ENCODE data around the gene SLC4A2.
A peak's percentile ranks its signal among the peaks of the same experiment; 100 is the strongest.

The SLC4A2 gene

DNA sequence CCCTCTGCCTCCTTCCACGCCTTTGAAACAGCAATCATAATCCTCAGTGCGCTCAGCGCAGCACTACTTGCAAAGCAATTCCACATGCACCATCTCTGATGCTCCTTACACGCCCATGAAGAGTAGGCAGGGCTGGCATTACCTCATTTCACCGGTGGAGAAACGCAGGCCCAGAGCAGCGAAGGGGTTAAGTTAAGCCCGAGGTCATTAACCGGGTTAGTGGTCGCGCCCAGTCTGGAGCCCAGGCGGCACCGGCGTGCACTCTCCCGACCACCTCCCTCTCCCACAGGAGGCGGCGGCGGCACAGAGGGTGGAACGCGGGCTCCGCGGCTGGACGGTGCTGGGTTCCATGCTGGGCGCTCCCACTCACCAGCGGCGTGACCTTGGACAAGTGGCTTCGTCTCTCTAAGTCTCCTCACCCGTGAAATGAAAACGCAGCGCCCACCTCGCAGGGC lies 20.7 kb downstream of the SLC4A2 start (continued):
- TF ChIP-seq ZIC2 (tag by site-specific recombination; IDR thresholded peaks at IDR 0.05) (peak; percentile 40; the same call in 1 of the 2 replicates), SP3 (tag by site-specific recombination; IDR thresholded peaks at IDR 0.05) (peak; percentile 56; the same call in 1 of the 2 replicates), ZNF830 (tag by site-specific recombination; IDR thresholded peaks at IDR 0.05; ENCODE audit: low read depth) (no peak), ZNF529 (tag by site-specific recombination; IDR thresholded peaks at IDR 0.05; ENCODE audit: insufficient replicate concordance) (no peak), ZNF121 (tag by site-specific recombination; IDR thresholded peaks at IDR 0.05) (0 out of 2 replicates have a peak, but pooled peaks have one; percentile 16), ZFP69B (tag by site-specific recombination; IDR thresholded peaks at IDR 0.05) (no peak), ZNF626 (tag by site-specific recombination; IDR thresholded peaks at IDR 0.05) (no peak), ZNF530 (tag by site-specific recombination; IDR thresholded peaks at IDR 0.05; ENCODE audit: low read depth) (no peak), KLF8 (tag by site-specific recombination; IDR thresholded peaks at IDR 0.05) (peak; percentile 28), ZNF510 (tag by site-specific recombination; IDR thresholded peaks at IDR 0.05; ENCODE audit: insufficient replicate concordance) (no peak), ZNF302 (tag by site-specific recombination; IDR thresholded peaks at IDR 0.05; ENCODE audit: low read depth) (no peak), BCL11B (tag by site-specific recombination; IDR thresholded peaks at IDR 0.05; ENCODE audit: low read depth) (no peak), ZFP41 (tag by site-specific recombination; IDR thresholded peaks at IDR 0.05; ENCODE audit: borderline replicate concordance) (no peak), ZNF335 (tag by site-specific recombination; conservative IDR thresholded peaks at IDR 0.05) (peak; percentile 53), ZNF837 (tag by site-specific recombination; IDR thresholded peaks at IDR 0.05) (no peak), ZBTB48 (tag by site-specific recombination; IDR thresholded peaks at IDR 0.05) (no peak), ZNF707 (tag by site-specific recombination; IDR thresholded peaks at IDR 0.05) (no peak), ZNF2 (tag by site-specific recombination; IDR thresholded peaks at IDR 0.05) (peak; percentile 50; the same call in 1 of the 2 replicates), ZNF416 (tag by site-specific recombination; IDR thresholded peaks at IDR 0.05) (no peak), ZNF394 (tag by site-specific recombination; IDR thresholded peaks at IDR 0.05; ENCODE audit: borderline replicate concordance) (peak; percentile 38; the same call in 1 of the 2 replicates), YY1 (tag by site-specific recombination; IDR thresholded peaks at IDR 0.05) (no peak), ZEB2 (tag by site-specific recombination; IDR thresholded peaks at IDR 0.05) (peak; percentile 77)
- TF ChIP-seq, protein P1, sequence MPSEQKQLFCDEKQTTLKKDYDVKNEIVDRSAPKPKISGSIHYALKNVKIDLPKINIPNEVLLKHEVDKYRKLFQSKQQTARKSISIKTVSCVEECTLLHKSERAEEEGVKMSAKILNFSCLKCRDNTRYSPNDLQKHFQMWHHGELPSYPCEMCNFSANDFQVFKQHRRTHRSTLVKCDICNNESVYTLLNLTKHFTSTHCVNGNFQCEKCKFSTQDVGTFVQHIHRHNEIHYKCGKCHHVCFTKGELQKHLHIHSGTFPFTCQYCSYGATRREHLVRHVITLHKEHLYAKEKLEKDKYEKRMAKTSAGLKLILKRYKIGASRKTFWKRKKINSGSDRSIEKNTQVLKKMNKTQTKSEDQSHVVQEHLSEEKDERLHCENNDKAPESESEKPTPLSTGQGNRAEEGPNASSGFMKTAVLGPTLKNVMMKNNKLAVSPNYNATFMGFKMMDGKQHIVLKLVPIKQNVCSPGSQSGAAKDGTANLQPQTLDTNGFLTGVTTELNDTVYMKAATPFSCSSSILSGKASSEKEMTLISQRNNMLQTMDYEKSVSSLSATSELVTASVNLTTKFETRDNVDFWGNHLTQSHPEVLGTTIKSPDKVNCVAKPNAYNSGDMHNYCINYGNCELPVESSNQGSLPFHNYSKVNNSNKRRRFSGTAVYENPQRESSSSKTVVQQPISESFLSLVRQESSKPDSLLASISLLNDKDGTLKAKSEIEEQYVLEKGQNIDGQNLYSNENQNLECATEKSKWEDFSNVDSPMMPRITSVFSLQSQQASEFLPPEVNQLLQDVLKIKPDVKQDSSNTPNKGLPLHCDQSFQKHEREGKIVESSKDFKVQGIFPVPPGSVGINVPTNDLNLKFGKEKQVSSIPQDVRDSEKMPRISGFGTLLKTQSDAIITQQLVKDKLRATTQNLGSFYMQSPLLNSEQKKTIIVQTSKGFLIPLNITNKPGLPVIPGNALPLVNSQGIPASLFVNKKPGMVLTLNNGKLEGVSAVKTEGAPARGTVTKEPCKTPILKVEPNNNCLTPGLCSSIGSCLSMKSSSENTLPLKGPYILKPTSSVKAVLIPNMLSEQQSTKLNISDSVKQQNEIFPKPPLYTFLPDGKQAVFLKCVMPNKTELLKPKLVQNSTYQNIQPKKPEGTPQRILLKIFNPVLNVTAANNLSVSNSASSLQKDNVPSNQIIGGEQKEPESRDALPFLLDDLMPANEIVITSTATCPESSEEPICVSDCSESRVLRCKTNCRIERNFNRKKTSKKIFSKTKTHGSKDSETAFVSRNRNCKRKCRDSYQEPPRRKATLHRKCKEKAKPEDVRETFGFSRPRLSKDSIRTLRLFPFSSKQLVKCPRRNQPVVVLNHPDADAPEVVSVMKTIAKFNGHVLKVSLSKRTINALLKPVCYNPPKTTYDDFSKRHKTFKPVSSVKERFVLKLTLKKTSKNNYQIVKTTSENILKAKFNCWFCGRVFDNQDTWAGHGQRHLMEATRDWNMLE (tag by site-specific recombination; conservative IDR thresholded peaks at IDR 0.05; ENCODE audit: low read depth): no peak
- TF ChIP-seq, protein P2, sequence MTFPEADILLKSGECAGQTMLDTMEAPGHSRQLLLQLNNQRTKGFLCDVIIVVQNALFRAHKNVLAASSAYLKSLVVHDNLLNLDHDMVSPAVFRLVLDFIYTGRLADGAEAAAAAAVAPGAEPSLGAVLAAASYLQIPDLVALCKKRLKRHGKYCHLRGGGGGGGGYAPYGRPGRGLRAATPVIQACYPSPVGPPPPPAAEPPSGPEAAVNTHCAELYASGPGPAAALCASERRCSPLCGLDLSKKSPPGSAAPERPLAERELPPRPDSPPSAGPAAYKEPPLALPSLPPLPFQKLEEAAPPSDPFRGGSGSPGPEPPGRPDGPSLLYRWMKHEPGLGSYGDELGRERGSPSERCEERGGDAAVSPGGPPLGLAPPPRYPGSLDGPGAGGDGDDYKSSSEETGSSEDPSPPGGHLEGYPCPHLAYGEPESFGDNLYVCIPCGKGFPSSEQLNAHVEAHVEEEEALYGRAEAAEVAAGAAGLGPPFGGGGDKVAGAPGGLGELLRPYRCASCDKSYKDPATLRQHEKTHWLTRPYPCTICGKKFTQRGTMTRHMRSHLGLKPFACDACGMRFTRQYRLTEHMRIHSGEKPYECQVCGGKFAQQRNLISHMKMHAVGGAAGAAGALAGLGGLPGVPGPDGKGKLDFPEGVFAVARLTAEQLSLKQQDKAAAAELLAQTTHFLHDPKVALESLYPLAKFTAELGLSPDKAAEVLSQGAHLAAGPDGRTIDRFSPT (tag by site-specific recombination; IDR thresholded peaks at IDR 0.05): peak; percentile 79
- TF ChIP-seq, protein P3, sequence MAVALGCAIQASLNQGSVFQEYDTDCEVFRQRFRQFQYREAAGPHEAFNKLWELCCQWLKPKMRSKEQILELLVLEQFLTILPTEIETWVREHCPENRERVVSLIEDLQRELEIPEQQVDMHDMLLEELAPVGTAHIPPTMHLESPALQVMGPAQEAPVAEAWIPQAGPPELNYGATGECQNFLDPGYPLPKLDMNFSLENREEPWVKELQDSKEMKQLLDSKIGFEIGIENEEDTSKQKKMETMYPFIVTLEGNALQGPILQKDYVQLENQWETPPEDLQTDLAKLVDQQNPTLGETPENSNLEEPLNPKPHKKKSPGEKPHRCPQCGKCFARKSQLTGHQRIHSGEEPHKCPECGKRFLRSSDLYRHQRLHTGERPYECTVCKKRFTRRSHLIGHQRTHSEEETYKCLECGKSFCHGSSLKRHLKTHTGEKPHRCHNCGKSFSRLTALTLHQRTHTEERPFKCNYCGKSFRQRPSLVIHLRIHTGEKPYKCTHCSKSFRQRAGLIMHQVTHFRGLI (tag by site-specific recombination; IDR thresholded peaks at IDR 0.05): peak; percentile 84; the same call in 1 of the 2 replicates
- TF ChIP-seq, protein P4, sequence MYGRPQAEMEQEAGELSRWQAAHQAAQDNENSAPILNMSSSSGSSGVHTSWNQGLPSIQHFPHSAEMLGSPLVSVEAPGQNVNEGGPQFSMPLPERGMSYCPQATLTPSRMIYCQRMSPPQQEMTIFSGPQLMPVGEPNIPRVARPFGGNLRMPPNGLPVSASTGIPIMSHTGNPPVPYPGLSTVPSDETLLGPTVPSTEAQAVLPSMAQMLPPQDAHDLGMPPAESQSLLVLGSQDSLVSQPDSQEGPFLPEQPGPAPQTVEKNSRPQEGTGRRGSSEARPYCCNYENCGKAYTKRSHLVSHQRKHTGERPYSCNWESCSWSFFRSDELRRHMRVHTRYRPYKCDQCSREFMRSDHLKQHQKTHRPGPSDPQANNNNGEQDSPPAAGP (tag by site-specific recombination; IDR thresholded peaks at IDR 0.05): peak; percentile 98
- TF ChIP-seq, protein P5, sequence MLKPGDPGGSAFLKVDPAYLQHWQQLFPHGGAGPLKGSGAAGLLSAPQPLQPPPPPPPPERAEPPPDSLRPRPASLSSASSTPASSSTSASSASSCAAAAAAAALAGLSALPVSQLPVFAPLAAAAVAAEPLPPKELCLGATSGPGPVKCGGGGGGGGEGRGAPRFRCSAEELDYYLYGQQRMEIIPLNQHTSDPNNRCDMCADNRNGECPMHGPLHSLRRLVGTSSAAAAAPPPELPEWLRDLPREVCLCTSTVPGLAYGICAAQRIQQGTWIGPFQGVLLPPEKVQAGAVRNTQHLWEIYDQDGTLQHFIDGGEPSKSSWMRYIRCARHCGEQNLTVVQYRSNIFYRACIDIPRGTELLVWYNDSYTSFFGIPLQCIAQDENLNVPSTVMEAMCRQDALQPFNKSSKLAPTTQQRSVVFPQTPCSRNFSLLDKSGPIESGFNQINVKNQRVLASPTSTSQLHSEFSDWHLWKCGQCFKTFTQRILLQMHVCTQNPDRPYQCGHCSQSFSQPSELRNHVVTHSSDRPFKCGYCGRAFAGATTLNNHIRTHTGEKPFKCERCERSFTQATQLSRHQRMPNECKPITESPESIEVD (tag by site-specific recombination; IDR thresholded peaks at IDR 0.05): no peak
